ENCODE results near the gene RPL10A.

- TF ChIP-seq, protein P1, sequence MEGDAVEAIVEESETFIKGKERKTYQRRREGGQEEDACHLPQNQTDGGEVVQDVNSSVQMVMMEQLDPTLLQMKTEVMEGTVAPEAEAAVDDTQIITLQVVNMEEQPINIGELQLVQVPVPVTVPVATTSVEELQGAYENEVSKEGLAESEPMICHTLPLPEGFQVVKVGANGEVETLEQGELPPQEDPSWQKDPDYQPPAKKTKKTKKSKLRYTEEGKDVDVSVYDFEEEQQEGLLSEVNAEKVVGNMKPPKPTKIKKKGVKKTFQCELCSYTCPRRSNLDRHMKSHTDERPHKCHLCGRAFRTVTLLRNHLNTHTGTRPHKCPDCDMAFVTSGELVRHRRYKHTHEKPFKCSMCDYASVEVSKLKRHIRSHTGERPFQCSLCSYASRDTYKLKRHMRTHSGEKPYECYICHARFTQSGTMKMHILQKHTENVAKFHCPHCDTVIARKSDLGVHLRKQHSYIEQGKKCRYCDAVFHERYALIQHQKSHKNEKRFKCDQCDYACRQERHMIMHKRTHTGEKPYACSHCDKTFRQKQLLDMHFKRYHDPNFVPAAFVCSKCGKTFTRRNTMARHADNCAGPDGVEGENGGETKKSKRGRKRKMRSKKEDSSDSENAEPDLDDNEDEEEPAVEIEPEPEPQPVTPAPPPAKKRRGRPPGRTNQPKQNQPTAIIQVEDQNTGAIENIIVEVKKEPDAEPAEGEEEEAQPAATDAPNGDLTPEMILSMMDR (IDR thresholded peaks at IDR 0.05): no peak
- no peak for TF ChIP-seq POLR2A (IDR thresholded peaks at IDR 0.05)
These were observed 26.0 kb downstream of the RPL10A start for GRCh38 chr6:35494161-35494563.
